ENCODE results near the gene BCL2. TPM values are rescaled to one million over a fixed set of nuclear protein-coding genes. Genes with fewer than 3 reads are reported as not detected.

BCL2 gene
- total RNA-seq, 1 donor from 2014 or later = 145 TPM

DNA sequence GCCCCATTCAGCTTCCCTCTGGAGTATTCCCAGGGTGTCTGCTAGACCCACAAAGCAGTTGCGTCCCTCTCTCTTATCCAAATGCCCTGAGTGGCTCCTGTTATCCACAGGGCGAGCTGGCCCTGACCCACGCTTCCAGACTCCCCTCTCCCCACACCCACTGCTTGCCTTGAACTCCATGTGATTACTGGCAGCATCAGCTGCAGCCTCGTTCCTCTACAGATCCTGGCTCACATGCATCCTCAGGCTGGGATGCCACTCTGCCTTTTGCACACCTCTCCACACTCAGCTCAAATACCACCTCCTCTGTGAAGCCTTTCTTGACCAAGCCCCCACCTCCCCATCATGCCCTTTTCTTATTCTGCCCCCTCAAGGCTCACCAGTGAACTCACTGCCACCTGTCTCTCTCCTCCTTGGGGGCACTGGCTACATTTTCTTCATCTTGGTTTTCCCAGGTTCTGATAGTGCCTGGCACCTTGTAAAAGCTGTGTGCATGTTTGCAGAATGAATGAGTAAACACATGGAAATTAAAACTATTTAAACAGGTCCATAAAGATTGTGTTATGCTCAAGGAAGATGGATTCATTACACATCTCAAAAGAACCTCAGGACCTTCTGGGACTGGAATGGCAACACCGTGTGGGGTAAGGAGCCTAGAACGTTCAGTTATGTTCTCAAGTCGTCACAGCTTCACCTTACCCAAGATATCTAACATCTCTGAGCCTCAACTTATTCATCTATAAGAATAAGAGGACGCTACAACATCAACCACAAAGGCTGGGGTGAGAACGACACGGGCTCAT, 165.0 kb downstream of the BCL2 start:
- POLR2A ChIA-PET = interaction anchor here (1.3 to 11.7 kb wide), 5 partner anchors 11 to 165 kb away, joined by 3 to 180 read pairs (median 69); partner anchors contain the start of gene BCL2
- H3K9me3 Mint-ChIP-seq = no peaks in the 10 kb centered on the region
- peaks cover 97% of the 10 kb centered on the region for H3K4me1 Mint-ChIP-seq
- ATAC-seq (ENCODE audit: low read depth) = no peak
- peaks cover 53% of the 10 kb centered on the region for H3K36me3 Mint-ChIP-seq (ENCODE audit: low read depth)
- intact Hi-C loops (cut with micrococcal nuclease) = loop anchor here (1.0 to 5.0 kb wide), 7 partner anchors 16 to 632 kb away; partner anchors contain the start of gene ZCCHC2
- CTCF ChIA-PET = interaction anchor here (0.8 to 6.7 kb wide), 11 partner anchors 10 to 172 kb away, joined by 3 to 48 read pairs (median 7); partner anchors contain the start of gene BCL2
- H3K27ac Mint-ChIP-seq = peak overlapping the region; percentile 99
- peak overlapping the region; percentile 84 for H3K4me3 Mint-ChIP-seq
- DNase-seq = no peak
- TF ChIP-seq, protein P1, sequence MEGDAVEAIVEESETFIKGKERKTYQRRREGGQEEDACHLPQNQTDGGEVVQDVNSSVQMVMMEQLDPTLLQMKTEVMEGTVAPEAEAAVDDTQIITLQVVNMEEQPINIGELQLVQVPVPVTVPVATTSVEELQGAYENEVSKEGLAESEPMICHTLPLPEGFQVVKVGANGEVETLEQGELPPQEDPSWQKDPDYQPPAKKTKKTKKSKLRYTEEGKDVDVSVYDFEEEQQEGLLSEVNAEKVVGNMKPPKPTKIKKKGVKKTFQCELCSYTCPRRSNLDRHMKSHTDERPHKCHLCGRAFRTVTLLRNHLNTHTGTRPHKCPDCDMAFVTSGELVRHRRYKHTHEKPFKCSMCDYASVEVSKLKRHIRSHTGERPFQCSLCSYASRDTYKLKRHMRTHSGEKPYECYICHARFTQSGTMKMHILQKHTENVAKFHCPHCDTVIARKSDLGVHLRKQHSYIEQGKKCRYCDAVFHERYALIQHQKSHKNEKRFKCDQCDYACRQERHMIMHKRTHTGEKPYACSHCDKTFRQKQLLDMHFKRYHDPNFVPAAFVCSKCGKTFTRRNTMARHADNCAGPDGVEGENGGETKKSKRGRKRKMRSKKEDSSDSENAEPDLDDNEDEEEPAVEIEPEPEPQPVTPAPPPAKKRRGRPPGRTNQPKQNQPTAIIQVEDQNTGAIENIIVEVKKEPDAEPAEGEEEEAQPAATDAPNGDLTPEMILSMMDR (IDR thresholded peaks at IDR 0.05) = no peak
- no peaks in the 10 kb centered on the region for H3K27me3 Mint-ChIP-seq

DNA sequence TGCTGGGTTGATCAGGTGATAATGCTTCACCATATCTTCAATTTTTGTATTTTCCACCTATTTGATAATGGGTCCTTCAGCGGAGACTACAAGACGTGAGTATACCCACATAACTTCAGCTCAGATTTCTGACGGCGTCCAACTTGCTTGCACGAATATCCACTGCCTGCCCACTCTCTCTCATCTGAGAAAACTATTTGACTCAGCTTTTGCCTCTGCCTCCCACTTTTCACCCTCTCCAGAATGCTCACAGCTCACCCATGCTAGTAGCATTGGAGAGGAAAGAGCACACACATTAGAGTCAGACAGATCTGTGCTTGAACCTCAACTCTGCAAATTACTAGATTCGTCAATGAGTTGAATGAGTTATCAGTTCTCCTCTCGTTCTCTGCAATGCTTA, 166.8 kb downstream of the BCL2 start:
- ATAC-seq (ENCODE audit: low read depth) = no peak
- Mint-ChIP-seq H3K9me3 (no peaks in the 10 kb centered on the region), H3K27ac (peak overlapping the region; percentile 70), H3K4me3 (peak overlapping the region; percentile 4), H3K36me3 (ENCODE audit: low read depth) (peaks cover 66% of the 10 kb centered on the region), H3K4me1 (peaks cover 93% of the 10 kb centered on the region), H3K27me3 (no peaks in the 10 kb centered on the region)
- intact Hi-C loops (cut with micrococcal nuclease) = no loop called here
- POLR2A ChIA-PET = interaction anchor here (0.6 to 11.7 kb wide), 7 partner anchors 9 to 167 kb away, joined by 3 to 180 read pairs (median 47); partner anchors contain the start of gene BCL2
- TF ChIP-seq, protein P1 (IDR thresholded peaks at IDR 0.05) = no peak
- CTCF ChIA-PET = interaction anchor here (1.1 to 6.7 kb wide), 6 partner anchors 8 to 170 kb away, joined by 3 to 48 read pairs (median 16); partner anchors contain the start of gene BCL2
- DNase-seq = no peak

- POLR2A ChIA-PET = interaction anchor here (0.6 to 11.7 kb wide), 4 partner anchors 9 to 168 kb away, joined by 4 to 180 read pairs (median 104); partner anchors contain the start of gene BCL2
- Mint-ChIP-seq H3K27me3 (no peaks in the 10 kb centered on the region), H3K9me3 (no peaks in the 10 kb centered on the region), H3K4me3 (no peak overlapping the region), H3K4me1 (peaks cover 91% of the 10 kb centered on the region), H3K27ac (peak overlapping the region; percentile 70), H3K36me3 (ENCODE audit: low read depth) (peaks cover 64% of the 10 kb centered on the region)
- ATAC-seq (ENCODE audit: low read depth) (no peak), DNase-seq (no peak)
- TF ChIP-seq, protein P1 (IDR thresholded peaks at IDR 0.05) = no peak
- intact Hi-C loops (cut with micrococcal nuclease) = no loop called here
- CTCF ChIA-PET = interaction anchor here (1.4 to 6.7 kb wide), 6 partner anchors 8 to 166 kb away, joined by 4 to 48 read pairs (median 16); partner anchors contain the start of gene BCL2
Observed at GRCh38 chr18:63152096-63152495, 167.5 kb downstream of the BCL2 start.

DNA sequence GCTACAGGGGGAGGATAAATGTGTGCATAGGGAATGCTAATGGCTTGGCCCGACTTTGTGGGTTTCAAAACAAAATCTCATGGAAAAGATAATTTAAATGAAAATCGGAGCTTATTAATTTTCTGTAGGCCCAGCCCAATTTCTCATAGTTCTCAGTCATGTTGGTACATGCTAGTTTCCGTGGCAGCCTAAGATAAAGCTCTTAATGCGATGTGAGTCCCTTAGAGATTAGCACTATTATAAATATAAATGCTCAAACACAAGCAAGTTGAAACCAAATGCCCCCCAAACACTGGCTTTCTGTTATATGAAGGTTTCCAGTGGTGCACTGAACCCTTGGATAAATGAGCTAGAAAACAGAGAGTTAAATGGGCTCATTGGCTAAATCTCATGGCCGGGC, 168.0 kb downstream of the BCL2 start:
- Mint-ChIP-seq H3K36me3 (ENCODE audit: low read depth) (peaks cover 64% of the 10 kb centered on the region), H3K27ac (no peak overlapping the region), H3K4me1 (peaks cover 91% of the 10 kb centered on the region), H3K4me3 (no peak overlapping the region), H3K9me3 (no peaks in the 10 kb centered on the region), H3K27me3 (no peaks in the 10 kb centered on the region)
- intact Hi-C loops (cut with micrococcal nuclease) = loop anchor here (1.0 kb wide), 2 partner anchors 9 to 10 kb away; no protein-coding TSS in a partner anchor
- DNase-seq (no peak), ATAC-seq (ENCODE audit: low read depth) (no peak)
- TF ChIP-seq, protein P1 (IDR thresholded peaks at IDR 0.05) = no peak
- POLR2A ChIA-PET = interaction anchor here (0.6 to 11.7 kb wide), 7 partner anchors 8 to 368 kb away, joined by 3 to 180 read pairs (median 9); partner anchors contain the start of gene BCL2
- CTCF ChIA-PET = interaction anchor here (0.7 to 6.7 kb wide), 6 partner anchors 7 to 167 kb away, joined by 3 to 48 read pairs (median 6); no protein-coding TSS in a partner anchor
